SK-N-MC (cell line): ENCODE results near the gene MARK3.

Experiments
- EZH2 ChIP-seq: fragments of 200-600 bp; sonication (generic); IDR thresholded peaks from one replicate; pipeline ENCODE4 v1.6.1; 2017; ENCODE audit warnings: antibody characterized with exemption
- FOXP2 ChIP-seq: optimal IDR thresholded peaks from 2 replicates; pipeline ENCODE3; 2011; ENCODE audit warnings: mild to moderate bottlenecking, moderate library complexity; ENCODE audit not compliant: insufficient read depth; ENCODE audit errors: extremely low read length, control extremely low read depth
- POLR2AphosphoS5 ChIP-seq: IDR thresholded peaks from 2 replicates; pipeline ENCODE4 v1.6.1; 2012; ENCODE audit warnings: mild to moderate bottlenecking, low read depth, low read length, borderline replicate concordance

DNA sequence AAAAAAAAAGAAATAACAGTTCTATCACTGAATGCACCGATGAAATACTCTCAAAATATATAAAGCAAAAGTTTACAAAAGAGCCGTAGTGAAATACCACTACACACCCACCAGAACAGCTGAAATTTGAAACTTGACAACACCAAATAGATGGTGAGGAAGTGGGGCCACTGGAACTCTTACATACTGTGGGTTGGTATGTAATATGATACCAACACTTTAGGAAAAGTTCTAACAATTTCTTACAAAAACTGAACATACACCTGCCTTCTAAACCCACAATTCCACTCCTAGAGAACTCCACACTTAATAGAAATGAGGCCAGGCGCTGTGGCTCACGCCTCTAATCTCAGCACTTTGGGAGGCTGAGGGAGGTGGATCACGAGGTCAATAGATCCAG, 37.1 kb upstream of the MARK3 start:
- no peak for TF ChIP-seq EZH2
- no peak for TF ChIP-seq POLR2AphosphoS5
- TF ChIP-seq FOXP2, result no peak
